ENCODE measurements around the gene ENGASE. TPM values are rescaled to one million over a fixed set of nuclear protein-coding genes. Genes with fewer than 3 reads are reported as not detected.

Gene ENGASE
- total RNA-seq, 3 donors from 2014 or later = 27.4 to 35.0 (median 31.5) TPM

GRCh38 chr17:79087428-79088143 is 13.0 kb downstream of the ENGASE start:
- H3K36me3 ChIP-seq = no peaks in the 10 kb centered on the region
- no peaks in the 10 kb centered on the region for H3K9me3 ChIP-seq
- intact Hi-C loops (cut with DNase I; ENCODE audit: low total_unique reads) = no loop called here
- no peak overlapping the region for H3K27ac ChIP-seq
- no peaks in the 10 kb centered on the region for H3K4me1 ChIP-seq
- peaks cover 0 to 30% of the 10 kb centered on the region in 2 donors for H3K27me3 ChIP-seq
- H3K4me3 ChIP-seq = no peak overlapping the region
- TF ChIP-seq POLR2A (IDR thresholded peaks at IDR 0.05) (no peak), CTCF (IDR thresholded peaks at IDR 0.05) (peak in 2 of 3 donors; percentile 80 to 85)
- peak; percentile 41 to 76 for DNase-seq (ENCODE audit: low spot score in 2 of 2)

- H3K4me1 ChIP-seq = no peaks in the 10 kb centered on the region
- H3K9me3 ChIP-seq = no peaks in the 10 kb centered on the region
- TF ChIP-seq POLR2AphosphoS5 (IDR thresholded peaks at IDR 0.05) = no peak
- TF ChIP-seq CTCF (IDR thresholded peaks at IDR 0.05) = no peak
- no peak for TF ChIP-seq POLR2A (IDR thresholded peaks at IDR 0.05)
- intact Hi-C loops (cut with DNase I; ENCODE audit: low total_unique reads) = no loop called here
- H3K36me3 ChIP-seq = no peaks in the 10 kb centered on the region
- H3K27me3 ChIP-seq = peaks cover 0 to 39% of the 10 kb centered on the region in 2 donors
- DNase-seq (ENCODE audit: low spot score in 2 of 2) = no peak
- no peak overlapping the region for H3K27ac ChIP-seq
- H3K4me3 ChIP-seq = no peak overlapping the region
These were observed 13.8 kb downstream of the ENGASE start for GRCh38 chr17:79088247-79088996.

GRCh38 chr17:79088997-79089328 is 14.3 kb downstream of the ENGASE start:
- DNase-seq (ENCODE audit: low spot score in 2 of 2) = no peak
- Histone ChIP-seq H3K4me1 (no peaks in the 10 kb centered on the region), H3K9me3 (no peaks in the 10 kb centered on the region), H3K4me3 (no peak overlapping the region), H3K36me3 (no peaks in the 10 kb centered on the region), H3K27ac (no peak overlapping the region), H3K27me3 (peaks cover 0 to 44% of the 10 kb centered on the region in 2 donors)
- intact Hi-C loops (cut with DNase I; ENCODE audit: low total_unique reads) = no loop called here
- TF ChIP-seq POLR2AphosphoS5 (IDR thresholded peaks at IDR 0.05) (no peak), CTCF (IDR thresholded peaks at IDR 0.05) (no peak), POLR2A (IDR thresholded peaks at IDR 0.05) (no peak)

- no peak for DNase-seq (ENCODE audit: low spot score in 2 of 2)
- no peak for TF ChIP-seq CTCF (IDR thresholded peaks at IDR 0.05)
- H3K4me3 ChIP-seq = peak overlapping the region in 1 of 3 donors; percentile 49
These were observed 15.3 kb downstream of the ENGASE start for GRCh38 chr17:79089720-79090442.

More at GRCh38 chr17:79089720-79090442, 15.3 kb downstream of the ENGASE start:
- Histone ChIP-seq H3K4me1 (no peaks in the 10 kb centered on the region), H3K36me3 (no peaks in the 10 kb centered on the region), H3K27ac (no peak overlapping the region), H3K9me3 (no peaks in the 10 kb centered on the region), H3K27me3 (peaks cover 0 to 53% of the 10 kb centered on the region in 2 donors)
- intact Hi-C loops (cut with DNase I; ENCODE audit: low total_unique reads) = no loop called here
